Body of pancreas (tissue), 4 donors: ENCODE data around the gene KRT82.
A peak's percentile ranks its signal among the peaks of the same experiment; 100 is the strongest.

Source experiments
- CTCF ChIP-seq, 7 experiments: fragments of 450-650 bp in 4 of 7; fragments of 200-600 bp in 3 of 7; sonication (generic) in 3 of 7; IDR thresholded peaks; one replicate each; pipeline ENCODE4 v1.5.1; 2016 to 2019; ENCODE audit warnings: antibody characterized with exemption in 7 of 7
- POLR2A ChIP-seq, 3 donors: fragments of 450-650 bp; IDR thresholded peaks; one replicate each; pipeline ENCODE4 v1.6.1; 2016; ENCODE audit warnings: antibody characterized with exemption in 3 of 3, mild to moderate bottlenecking in 2 of 3

DNA sequence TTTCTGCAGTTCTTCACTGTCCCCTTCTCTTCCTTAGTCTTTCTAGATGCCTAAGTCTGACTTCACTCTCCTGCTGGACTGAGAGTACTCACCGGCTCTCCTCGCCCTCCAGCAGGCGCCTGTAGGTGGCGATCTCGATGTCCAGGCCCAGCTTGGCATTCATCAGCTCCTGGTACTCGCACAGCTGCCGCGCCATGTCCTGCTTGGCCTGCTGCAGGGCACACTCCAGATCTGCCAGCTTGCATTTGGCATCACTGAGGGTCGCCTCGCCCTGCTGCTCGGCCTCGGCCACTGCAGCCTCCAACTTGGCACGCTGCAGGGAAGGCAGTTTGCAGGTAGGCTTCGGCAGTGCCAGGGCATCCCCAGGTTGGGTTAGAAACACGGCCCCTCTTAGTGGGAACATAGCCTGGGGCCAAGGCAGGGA lies 25.9 kb downstream of the KRT82 start:
- TF ChIP-seq CTCF (IDR thresholded peaks at IDR 0.05) (peak in 6 of 7 experiments; percentile 37 to 51 (median 47)), POLR2A (IDR thresholded peaks at IDR 0.05) (no peak)
